Activated T-cell treated with anti-CD3 and anti-CD28 coated beads for 48 hours (primary cell): ENCODE results near the gene RAD9A.

Experiments
- DNase-seq: peaks from one replicate; pipeline ENCODE4 v3.0.0-alpha.2; 2020; ENCODE audit warnings: low read depth

RAD9A gene

GRCh38 chr11:67428052-67429001 lies 36.5 kb downstream of the RAD9A start, which contains the start of gene RPS6KB2:
RPS6KB2 (plus strand) TSS chr11:67428494; CDS start chr11:67428546, 52 bp downstream.
- DNase-seq, result peak; percentile 98

DNA sequence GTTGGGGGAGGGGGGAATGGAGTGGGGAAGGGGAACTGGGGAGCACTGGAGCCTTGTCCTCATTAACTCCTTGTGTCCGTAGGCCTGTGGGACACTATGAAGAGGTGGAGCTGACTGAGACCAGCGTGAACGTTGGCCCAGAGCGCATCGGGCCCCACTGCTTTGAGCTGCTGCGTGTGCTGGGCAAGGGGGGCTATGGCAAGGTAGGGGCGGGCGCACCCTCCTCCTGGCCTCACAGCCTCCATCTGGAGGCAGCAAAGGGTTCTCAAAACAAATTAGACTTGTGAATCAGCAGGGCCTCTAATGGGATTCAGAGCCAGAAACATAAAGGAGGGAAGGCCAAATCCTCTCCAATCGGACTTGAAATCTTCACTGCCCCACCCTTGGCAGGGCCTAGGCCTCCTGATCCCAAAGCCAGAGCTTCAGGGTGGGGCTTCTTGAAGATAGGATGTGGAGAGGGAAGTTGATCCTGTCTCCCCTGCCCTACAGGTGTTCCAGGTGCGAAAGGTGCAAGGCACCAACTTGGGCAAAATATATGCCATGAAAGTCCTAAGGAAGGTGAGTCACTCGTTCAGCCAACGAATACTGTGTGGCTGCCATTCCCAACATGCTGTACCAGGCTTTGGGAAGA lies 37.4 kb downstream of the RAD9A start:
- DNase-seq, result no peak

DNA sequence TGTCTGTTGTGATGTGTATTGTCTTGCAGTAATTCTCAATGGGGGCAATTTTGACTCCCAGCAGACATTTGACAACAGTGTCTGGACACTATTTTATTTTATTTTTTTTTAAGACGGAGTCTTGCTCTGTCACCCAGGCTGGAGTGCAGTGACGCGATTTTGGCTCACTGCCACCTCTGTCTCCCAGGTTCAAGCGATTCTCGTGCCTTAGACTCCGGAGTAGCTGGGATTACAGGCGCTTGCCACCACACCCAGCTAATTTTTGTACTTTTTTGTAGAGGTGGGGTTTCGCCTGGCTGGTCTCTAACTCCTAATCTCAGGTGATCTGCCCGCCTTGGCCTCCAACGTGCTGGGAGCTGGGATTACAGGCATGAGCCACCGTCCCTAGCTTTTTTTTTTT lies 37.9 kb downstream of the RAD9A start:
- no peak for DNase-seq

- no peak for DNase-seq
Measured at GRCh38 chr11:67431346-67432249, 39.8 kb downstream of the RAD9A start.

GRCh38 chr11:67432655-67433349 lies 41.0 kb downstream of the RAD9A start:
- DNase-seq, result no peak

GRCh38 chr11:67433536-67434394 lies 42.0 kb downstream of the RAD9A start:
- DNase-seq, result no peak

- no peak for DNase-seq
Measured at GRCh38 chr11:67434395-67434881, 42.7 kb downstream of the RAD9A start.

DNA sequence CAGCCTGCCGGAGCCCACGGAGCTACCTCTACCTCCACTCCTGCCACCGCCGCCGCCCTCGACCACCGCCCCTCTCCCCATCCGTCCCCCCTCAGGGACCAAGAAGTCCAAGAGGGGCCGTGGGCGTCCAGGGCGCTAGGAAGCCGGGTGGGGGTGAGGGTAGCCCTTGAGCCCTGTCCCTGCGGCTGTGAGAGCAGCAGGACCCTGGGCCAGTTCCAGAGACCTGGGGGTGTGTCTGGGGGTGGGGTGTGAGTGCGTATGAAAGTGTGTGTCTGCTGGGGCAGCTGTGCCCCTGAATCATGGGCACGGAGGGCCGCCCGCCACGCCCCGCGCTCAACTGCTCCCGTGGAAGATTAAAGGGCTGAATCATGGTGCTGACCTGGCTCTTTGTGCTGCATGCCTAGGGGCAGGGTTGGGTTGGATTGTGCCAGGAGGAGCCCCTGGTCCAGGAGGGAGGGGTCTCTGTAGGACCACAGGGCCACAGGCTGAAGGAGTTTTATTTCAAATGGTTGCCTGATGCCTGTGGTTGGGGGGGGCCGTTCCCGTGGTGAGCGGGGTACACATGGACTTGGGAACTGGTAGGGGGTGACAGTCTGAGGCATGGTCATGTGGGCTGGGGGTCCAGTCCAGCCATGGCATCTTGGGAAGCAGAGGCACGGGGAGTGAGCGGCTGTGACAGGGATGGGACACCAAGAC lies 43.4 kb downstream of the RAD9A start:
- DNase-seq, result no peak

DNA sequence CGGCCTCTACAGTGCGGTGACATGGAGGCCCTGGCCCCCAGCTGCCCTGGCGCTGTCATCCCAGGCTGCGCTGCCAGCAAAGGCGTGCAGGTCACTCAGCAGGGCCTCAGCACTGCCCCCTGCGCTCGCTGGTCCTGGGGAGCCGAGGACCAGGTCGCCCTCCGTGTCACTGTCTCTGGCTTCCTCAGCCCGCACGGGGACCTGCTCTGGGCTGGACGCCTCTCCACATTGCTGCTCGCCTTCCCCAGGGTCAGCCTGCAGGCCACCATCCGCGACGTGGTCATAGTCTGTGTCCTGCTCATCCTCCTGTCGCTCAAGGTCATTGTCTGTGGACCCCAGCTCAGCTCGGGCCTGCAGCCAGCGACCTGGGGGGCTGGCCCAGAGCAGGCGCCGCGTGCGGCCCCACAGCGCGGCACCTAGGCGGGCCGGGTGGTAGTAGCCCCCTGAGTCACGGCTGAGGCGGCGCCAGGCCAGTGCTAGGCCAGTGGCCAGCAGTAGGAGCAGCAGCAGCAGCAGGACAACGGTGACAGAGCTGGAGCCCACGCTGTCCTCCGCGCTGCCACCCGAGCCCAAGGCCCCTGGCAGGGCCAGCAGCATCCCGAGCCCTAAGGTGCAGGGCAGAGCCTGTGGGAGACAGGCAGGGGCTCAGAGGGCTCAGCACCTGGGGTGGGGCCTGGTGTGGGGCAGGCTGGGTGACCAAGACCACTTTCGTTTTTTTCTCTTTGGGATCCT lies 44.1 kb downstream of the RAD9A start:
- DNase-seq, result no peak

DNA sequence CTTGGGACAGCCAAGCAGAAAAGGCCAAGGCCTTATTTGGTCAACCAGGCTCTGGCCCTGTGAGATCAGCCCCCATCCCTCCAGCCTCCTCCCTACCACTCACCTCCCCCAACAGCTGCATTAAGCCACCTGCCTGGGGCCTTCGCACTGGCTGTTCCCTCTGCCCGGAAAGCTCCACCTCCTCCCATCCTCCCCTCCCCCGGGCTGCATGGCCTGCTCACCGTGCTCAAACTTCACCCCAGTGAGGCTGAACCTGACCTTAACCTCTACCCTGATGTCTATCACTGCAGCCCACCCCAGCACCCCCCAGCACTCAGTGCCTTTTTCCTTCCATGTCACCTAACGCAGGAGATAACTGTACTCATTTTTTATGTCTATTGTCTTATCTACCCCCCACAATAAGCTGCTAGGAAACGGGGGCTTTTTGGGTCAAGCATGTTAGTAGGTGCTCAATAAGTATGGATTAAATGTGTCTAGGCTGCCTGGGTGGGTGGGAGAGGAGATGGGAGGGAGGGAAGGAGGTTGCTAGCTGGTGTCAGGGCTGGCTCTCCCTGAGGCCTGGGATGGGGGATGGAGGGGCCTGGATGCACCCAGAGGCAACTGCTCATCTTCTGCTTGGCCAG lies 44.8 kb downstream of the RAD9A start:
- DNase-seq, result peak; percentile 75

DNA sequence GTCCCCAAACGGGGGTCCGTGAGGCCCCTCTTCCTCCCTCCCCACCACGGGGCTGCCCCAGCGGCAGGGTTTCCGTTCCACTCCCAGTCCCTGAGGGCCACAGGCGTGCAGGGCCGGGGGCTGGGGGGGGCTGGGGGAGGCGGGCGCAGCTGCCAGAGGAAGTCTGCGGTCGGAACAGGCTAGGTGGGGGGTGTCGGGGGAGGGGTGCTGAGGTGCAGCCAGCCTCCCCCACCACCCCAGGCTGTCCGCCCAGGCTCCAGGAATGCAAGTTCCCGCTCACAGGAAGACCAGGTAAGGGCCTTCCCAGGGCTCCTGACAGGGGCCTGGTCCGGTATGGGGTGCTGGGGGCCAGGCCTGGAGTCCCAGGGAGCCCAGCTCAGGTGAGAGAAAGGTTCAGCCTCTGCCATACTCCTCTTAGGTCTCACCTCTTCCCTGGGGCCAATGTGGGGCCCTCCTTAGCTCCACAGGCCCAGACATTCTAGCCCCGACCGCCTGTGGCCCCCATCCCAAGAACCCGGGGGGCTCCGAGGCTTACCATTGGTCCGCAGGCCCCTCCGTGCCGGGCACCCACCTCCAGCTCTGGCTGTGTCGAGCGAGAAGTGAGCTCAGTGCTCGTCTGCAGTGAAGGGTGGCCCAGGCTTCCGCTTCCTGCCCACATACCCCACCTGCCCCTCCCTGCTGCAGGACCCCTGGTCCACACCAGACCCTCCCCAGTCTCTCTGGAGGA lies 45.5 kb downstream of the RAD9A start, which contains the start of gene PTPRCAP:
Gene PTPRCAP, minus strand, starts transcription at position 601 of the 727 bp plus-strand sequence. Its CDS starts 63 bp downstream, at position 538.
- DNase-seq, result peak; percentile 58

GRCh38 chr11:67437809-67438157 lies 46.0 kb downstream of the RAD9A start:
- no peak for DNase-seq

DNA sequence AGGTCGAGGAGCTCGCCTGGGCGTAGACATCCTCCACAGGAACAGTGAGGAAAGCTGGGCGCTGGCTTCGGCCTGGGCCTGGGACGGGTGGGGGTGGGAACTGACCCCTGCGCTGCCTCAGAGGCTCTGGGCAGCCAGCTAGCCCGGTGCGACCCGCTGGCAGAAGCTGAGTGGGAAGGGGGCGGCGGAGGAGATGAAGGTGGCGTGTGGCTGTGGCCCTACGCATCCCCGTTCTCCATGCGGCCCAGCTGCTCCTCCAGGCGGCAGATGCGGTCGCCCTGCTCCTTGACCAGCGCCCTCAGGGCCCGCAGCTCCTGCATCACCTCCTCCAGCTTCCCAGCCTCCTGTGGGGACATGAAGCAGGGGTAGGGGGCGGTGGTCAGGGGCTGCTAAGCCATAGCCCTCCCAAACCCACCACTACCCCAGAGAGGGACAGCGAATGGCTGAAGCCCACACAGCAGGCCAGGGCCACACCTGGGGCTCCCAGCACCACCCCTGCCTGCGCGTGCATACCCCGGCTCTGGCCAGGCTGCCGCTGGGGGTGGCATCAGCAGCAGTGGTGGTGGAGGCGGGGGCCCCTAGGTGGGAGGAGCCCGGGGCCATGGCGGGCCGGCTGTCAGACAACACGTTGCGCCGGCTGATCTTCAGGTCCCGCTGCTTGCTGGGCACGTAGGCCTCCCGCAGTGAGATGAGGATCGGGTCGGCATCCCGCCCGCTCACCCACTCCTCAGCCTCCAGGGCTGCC lies 46.5 kb downstream of the RAD9A start:
- peak; percentile 82 for DNase-seq

DNA sequence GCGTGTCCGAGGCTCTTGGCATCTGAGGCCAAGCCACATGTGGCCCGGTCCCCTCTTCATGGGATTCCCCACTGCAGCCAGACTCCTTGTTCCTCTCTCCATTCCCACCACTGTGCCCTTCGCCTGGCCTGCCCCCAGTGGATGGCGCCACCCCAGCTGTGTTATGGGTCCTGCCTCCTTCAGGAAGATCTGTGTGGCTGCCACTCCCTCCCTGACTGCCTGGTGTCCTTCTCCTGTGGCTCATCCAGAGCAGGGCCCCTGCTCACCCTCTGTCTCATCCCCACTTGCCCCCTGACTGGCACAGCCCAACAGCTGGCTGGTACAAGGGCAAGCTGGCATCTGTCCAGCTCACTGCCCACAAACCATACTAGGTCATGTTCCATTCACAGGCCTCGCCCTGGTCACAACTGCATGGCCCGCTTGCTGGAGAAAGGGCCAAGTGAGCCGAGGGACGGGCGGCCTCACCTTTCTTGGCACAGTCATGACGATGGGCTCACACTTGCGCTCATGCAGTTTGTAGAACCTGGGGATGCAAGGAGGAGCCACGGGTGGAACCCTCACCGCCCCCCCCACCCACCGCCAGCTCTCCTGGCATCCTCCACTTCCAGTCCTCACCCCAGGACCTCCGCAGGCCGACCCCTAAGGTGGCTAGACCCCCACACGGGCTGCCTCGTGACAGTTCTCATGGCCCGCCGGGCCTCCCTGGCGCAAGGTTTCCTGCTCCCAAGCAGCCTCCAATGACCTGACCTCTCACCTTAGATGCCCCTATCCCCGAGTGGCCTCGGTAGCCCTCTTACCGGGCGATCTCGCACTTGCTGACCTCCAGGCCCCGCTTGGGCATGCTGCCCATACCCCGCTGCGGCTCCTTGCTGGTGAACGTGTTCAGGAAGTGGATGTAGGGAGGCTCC lies 47.8 kb downstream of the RAD9A start:
- no peak for DNase-seq

DNA sequence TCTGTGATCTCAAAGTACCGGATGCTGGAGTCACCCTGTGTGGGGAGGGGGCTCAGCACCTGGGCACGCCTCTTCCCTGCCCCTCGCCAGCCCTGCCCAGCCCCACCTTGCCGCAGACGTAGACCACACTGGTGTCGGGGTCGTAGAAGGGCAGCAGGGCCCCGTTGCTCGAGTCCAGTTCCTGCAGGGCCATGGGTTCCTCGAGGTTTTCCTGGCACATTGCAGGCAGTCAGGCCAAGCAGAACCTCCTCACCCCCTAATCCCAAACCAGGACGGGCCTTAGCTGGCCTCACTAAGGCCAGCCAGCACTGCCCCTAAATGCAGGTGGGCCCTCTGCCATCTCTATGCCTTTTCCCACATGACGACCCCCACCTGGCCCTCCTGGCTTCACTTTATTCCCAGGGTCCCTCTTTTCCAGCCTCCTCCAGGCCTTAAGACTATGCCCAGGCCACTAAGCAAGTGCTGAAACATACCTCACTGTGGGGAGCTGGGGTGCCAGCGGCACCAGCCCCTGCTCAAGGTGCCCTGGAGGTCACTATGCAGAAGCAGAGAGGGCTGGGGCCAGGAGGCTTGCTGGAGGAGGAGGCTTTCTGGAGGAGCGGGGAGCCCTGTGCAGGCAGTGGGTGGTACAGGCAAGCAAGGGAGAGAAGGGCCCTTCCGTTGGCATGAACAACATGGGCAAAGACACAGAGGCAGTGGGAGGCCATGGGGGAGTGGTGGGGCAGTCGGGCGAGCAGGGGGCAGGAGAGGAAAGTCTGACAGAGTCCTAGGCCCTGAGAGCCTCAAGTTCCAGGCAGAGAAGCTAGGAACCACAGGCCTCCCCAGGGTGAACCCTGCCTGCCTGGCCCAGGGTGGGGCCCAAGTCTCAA lies 48.7 kb downstream of the RAD9A start:
- no peak for DNase-seq
